ENCODE measurements around the gene ZNF462. TPM values are rescaled to one million over a fixed set of nuclear protein-coding genes. Genes with fewer than 3 reads are reported as not detected.

Gene ZNF462
- total RNA-seq, 1 experiment from 2014 or later: 34.5 TPM

- Mint-ChIP-seq H3K4me1 (ENCODE audit: low read depth, unreplicated experiment) (no peaks in the 10 kb centered on the region), H3K36me3 (ENCODE audit: insufficient read depth, unreplicated experiment) (no peaks in the 10 kb centered on the region), H3K27ac (ENCODE audit: unreplicated experiment) (no peak overlapping the region), H3K4me3 (ENCODE audit: unreplicated experiment) (no peak overlapping the region), H3K27me3 (ENCODE audit: insufficient read depth, unreplicated experiment) (no peaks in the 10 kb centered on the region), H3K9me3 (ENCODE audit: unreplicated experiment) (no peaks in the 10 kb centered on the region)
- Histone ChIP-seq H3K27me3 (replicated peaks; ENCODE audit: control insufficient read depth, insufficient read depth, low read length) (no peaks in the 10 kb centered on the region), H3K4me1 (peaks cover 5% of the 10 kb centered on the region), H3K9me3 (no peaks in the 10 kb centered on the region), H3K4me3 (ENCODE audit: low read depth, low read length) (no peak overlapping the region), H3K36me3 (ENCODE audit: control insufficient read depth, insufficient read depth, low read length) (no peaks in the 10 kb centered on the region; the same call in 1 of the 2 replicates)
- no TSS peak for BruUV-seq (replicated peaks)
- ChIA-PET CTCF (no interaction called here), POLR2A (no interaction called here)
- intact Hi-C loops (cut with micrococcal nuclease; ENCODE audit: unreplicated experiment): no loop called here
- TF ChIP-seq CTCF (IDR thresholded peaks at IDR 0.05; ENCODE audit: insufficient read depth in 1 of 2, low read depth in 1 of 2, low read length in 1 of 2, severe bottlenecking in 1 of 2, unreplicated experiment in 1 of 2): no peak
- DNase-seq: no peak
Measured at GRCh38 chr9:106875529-106875928, 12.6 kb downstream of the ZNF462 start.

DNA sequence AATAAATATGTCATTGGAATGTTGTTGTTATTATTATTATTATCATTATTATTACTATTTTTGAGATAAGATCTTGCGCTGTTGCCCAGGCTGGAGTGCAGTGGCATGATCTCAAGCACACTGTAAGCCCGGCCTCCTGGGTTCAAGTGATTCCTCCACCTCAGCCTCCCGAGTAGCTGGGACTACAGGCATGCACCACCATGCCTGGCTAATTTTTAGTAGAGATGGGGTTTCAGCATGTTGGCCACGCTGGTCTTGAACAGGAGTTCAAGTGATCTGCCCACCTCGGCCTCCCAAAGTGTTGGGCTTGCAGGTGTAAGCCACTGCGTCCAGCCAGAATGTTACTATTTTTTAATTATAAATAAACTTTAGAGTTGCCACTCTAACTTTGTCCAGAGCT lies 14.4 kb downstream of the ZNF462 start:
- no peaks in the 10 kb centered on the region for H3K9me3 Mint-ChIP-seq (ENCODE audit: unreplicated experiment)
- peaks cover 11% of the 10 kb centered on the region for H3K4me1 ChIP-seq
- no peaks in the 10 kb centered on the region for H3K9me3 ChIP-seq
- no peak overlapping the region for H3K4me3 Mint-ChIP-seq (ENCODE audit: unreplicated experiment)
- no peak overlapping the region for H3K27ac Mint-ChIP-seq (ENCODE audit: unreplicated experiment)
- intact Hi-C loops (cut with micrococcal nuclease; ENCODE audit: unreplicated experiment): no loop called here
- ChIA-PET POLR2A (no interaction called here), CTCF (no interaction called here)
- no peak for DNase-seq
- H3K27me3 Mint-ChIP-seq (ENCODE audit: insufficient read depth, unreplicated experiment): no peaks in the 10 kb centered on the region
- H3K36me3 Mint-ChIP-seq (ENCODE audit: insufficient read depth, unreplicated experiment): no peaks in the 10 kb centered on the region
- TF ChIP-seq CTCF (IDR thresholded peaks at IDR 0.05; ENCODE audit: insufficient read depth in 1 of 2, low read depth in 1 of 2, low read length in 1 of 2, severe bottlenecking in 1 of 2, unreplicated experiment in 1 of 2): no peak
- no peaks in the 10 kb centered on the region; the same call in 1 of the 2 replicates for H3K36me3 ChIP-seq (ENCODE audit: control insufficient read depth, insufficient read depth, low read length)
- no peak overlapping the region for H3K4me3 ChIP-seq (ENCODE audit: low read depth, low read length)
- peaks cover 7% of the 10 kb centered on the region for H3K4me1 Mint-ChIP-seq (ENCODE audit: low read depth, unreplicated experiment)
- no TSS peak for BruUV-seq (replicated peaks)
- H3K27me3 ChIP-seq (replicated peaks; ENCODE audit: control insufficient read depth, insufficient read depth, low read length): no peaks in the 10 kb centered on the region

DNA sequence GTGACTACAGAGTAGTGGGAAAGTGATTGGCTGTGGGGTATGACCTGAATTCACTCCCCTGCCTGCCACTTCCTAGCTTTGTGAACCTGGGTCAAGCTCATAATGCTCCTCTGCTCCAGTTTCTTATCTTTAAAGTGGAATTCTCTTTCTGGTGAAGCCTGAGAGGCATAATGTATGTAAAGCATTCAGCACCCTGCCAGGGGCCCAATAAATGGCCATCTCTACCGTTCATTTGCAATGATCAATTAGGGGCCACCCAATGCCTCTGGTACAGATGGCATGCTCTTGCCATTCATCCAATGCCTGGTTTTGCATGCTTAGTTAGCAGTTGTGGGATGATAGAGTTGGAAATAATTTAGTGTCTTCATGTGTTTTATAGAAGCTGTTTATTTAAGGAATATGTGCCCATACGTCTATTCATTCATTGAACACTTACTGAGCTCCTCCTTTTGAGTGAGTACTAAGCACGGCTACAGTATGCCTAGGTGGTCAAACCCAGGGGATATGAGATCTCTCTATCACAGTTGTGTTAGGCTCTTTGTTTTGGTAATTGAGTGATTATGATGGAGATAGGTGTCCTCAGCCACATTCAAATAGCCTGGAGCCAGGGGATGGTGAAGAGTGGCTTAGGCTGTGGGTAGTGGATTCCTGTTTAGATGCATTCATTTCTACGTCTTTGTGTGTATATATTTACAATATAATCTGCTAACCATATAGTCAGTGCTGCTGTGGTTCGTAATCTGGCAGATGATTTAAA lies 15.3 kb downstream of the ZNF462 start:
- Mint-ChIP-seq H3K36me3 (ENCODE audit: insufficient read depth, unreplicated experiment) (no peaks in the 10 kb centered on the region), H3K27ac (ENCODE audit: unreplicated experiment) (no peak overlapping the region), H3K4me3 (ENCODE audit: unreplicated experiment) (no peak overlapping the region), H3K27me3 (ENCODE audit: insufficient read depth, unreplicated experiment) (no peaks in the 10 kb centered on the region), H3K4me1 (ENCODE audit: low read depth, unreplicated experiment) (peaks cover 8% of the 10 kb centered on the region), H3K9me3 (ENCODE audit: unreplicated experiment) (no peaks in the 10 kb centered on the region)
- Histone ChIP-seq H3K27me3 (replicated peaks; ENCODE audit: control insufficient read depth, insufficient read depth, low read length) (no peaks in the 10 kb centered on the region), H3K9me3 (no peaks in the 10 kb centered on the region), H3K4me1 (peaks cover 18% of the 10 kb centered on the region), H3K4me3 (ENCODE audit: low read depth, low read length) (no peak overlapping the region), H3K36me3 (ENCODE audit: control insufficient read depth, insufficient read depth, low read length) (no peaks in the 10 kb centered on the region; the same call in 1 of the 2 replicates)
- ChIA-PET CTCF (no interaction called here), POLR2A (no interaction called here)
- intact Hi-C loops (cut with micrococcal nuclease; ENCODE audit: unreplicated experiment): no loop called here
- BruUV-seq (replicated peaks): no TSS peak
- DNase-seq: no peak
- no peak for TF ChIP-seq CTCF (IDR thresholded peaks at IDR 0.05; ENCODE audit: insufficient read depth in 1 of 2, low read depth in 1 of 2, low read length in 1 of 2, severe bottlenecking in 1 of 2, unreplicated experiment in 1 of 2)

All from Caco-2 (cell line).